Measurements from ENCODE around the gene FOS.
"Not testable (repeated sequence)": the region's sequence is repeated elsewhere in the genome, so short reads cannot be mapped to it uniquely, and the experiment has no call there.

The FOS gene

DNA sequence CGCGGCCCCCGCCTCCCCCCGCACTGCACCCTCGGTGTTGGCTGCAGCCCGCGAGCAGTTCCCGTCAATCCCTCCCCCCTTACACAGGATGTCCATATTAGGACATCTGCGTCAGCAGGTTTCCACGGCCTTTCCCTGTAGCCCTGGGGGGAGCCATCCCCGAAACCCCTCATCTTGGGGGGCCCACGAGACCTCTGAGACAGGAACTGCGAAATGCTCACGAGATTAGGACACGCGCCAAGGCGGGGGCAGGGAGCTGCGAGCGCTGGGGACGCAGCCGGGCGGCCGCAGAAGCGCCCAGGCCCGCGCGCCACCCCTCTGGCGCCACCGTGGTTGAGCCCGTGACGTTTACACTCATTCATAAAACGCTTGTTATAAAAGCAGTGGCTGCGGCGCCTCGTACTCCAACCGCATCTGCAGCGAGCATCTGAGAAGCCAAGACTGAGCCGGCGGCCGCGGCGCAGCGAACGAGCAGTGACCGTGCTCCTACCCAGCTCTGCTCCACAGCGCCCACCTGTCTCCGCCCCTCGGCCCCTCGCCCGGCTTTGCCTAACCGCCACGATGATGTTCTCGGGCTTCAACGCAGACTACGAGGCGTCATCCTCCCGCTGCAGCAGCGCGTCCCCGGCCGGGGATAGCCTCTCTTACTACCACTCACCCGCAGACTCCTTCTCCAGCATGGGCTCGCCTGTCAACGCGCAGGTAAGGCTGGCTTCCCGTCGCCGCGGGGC is at the start of gene FOS:
Gene FOS, plus strand, starts transcription at position 407 of the 731 bp plus-strand sequence. Its CDS starts 155 bp downstream, at position 562.
- peak; percentile 75 for DNase-seq (ENCODE audit: low read depth in 2 of 2)

DNA sequence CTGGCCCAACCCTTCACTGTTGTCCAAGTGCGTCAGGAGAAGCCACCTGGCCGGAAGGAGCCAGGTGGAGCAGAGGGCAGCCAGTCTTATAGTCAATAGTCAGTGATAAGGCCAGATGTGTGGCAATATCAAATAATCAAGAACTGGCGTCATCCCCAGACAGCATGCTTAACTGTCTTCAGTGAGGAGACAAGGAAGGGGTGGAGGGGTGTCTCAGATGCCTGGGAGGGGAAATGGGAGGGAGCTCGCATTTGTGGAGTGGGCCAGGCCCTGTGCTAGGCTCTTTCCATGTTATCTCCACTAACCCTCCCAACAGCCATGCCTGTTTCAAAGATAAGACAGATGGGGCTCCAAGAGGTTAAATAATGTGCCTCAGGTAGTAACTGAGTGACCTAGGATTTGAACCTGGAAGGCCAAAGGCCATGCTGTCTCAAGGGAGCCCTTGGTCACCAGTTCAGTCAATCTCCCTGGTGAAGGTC is 48.9 kb upstream of the FOS start:
- no peak for DNase-seq (ENCODE audit: low read depth in 2 of 2)

DNA sequence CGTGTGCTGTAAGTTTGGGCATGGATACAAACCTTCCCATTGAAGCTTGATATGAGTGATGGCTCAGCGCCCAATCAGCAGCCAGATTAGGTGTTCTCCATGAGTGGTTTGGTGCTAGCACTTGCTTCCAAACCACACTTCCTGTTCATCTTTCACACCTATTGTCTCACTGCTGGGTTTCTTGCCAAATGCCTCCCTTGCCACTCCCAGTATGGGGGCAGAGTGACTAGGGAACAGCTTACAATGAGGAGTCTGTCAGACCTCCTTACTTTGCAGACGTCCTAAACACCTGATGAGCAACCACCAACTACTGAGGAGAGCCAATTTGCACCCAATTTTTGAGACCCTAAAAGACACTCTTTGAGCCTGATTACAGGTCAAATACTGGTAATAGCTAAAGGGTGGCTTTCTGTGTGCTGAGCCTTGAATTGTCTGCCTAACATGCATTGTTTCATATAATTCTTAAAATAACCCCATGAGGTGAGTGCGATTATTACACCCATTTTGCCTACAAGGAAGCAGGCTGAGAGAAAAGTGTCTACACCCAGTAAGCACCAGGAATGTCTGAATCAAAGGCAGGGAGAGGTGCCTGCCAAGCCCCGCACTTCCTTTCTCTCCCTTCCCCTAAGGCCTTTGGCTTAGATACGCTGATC is 48.4 kb upstream of the FOS start:
- peak; percentile 7 to 10 for DNase-seq (ENCODE audit: low read depth in 2 of 2)

DNA sequence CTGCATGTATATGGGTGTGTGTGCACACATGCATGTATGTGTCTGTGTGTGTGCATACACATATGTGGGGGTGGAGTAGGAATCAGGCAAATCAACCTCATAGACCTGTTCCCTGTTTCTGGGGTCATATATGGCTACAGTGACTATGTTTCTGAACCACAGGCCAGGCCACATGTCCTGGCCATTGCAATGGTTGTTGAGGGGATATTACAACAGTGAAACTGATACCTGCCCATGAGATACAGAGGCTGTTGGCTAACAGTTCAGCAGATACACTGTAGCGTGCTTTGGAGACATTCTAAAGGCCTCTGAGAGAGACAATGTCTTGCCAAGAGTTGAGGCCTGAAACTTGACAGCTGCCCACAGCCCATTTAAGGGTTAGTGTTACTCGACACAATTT is 47.3 kb upstream of the FOS start:
- DNase-seq (ENCODE audit: low read depth in 2 of 2): no peak

DNA sequence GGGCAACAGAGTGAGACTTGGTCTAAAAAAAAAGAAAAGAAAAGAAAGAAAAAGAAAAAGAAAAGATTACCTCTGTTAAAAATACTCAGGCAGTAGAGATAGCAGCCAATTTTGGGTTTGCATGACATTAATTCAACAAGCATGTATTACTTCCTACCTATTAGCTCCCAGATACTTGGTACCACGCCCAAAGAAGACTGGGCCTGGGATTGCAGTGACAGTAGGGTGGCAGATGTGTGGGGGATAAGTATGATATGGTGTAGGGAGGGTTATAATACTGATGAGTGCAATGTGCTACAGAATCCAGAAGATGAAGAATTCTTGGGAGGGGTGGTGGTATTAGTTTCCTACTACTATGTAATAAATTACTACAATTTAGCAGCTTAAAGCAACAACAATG is 46.4 kb upstream of the FOS start:
- no peak for DNase-seq (ENCODE audit: low read depth in 2 of 2)

DNA sequence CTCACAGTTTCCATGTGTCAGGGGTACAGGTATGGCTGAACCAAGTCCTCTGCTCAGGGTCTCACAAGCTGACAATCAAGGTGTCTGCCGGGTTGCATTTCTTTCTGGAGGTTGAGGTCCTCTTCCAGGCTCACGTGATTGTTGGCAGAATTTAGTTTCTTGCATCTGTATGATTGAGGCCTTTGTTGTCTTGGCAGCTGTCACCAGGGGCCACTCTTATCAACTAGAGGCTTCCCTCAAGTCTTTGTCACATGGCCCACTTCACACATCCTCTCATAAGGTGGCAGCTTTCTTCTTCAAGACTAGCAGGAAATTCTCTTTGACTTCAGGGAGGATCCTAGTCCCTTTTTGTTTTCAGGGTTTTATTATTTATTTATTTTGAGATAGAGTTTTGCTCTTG is 46.0 kb upstream of the FOS start:
- no peak for DNase-seq (ENCODE audit: low read depth in 2 of 2)

DNA sequence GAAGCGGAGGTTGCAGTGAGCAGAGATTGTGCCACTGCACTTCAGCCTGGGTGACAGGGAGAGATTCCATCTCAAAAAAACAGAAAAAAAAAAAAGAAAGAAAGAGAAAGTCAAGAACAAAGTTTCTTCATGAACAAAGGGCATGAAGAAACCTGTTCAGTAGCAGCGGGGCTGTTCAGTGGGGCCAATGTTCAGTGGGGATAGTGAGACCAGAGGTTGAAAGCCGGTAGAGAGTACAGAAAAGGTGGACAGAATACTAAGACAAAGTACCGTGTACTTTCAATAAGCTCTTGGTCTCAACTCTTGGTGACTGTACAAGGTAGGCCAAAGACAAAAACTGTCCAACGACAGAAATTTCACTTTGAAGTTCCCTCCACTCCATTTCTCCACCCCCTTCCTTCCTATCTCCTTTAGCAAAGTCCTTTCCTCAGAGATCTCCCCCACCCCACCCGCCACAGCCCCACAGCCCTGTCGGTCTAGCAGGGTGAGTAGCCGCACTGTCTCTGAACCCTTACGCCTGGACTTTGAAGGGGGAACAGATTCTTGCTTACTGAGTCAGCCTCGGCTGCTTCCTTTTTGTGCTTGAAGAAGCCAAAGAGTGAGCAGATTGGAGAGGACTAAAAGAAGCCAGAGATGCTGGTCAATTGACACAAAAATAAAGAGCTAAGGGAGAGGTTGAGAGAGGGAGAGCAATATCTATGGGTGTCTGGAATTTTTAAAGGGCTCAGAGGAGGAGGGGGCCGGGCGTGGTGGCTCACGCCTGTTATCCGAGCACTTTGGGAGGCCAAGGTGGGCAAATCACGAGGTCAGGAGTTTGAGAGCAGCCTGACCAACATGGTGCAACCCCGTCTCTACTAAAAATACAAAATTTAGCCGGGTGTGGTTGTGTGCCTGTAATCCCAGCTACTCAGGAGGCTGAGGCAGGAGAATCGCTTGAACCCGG is 44.2 kb upstream of the FOS start:
- DNase-seq (ENCODE audit: low read depth in 2 of 2): no peak

DNA sequence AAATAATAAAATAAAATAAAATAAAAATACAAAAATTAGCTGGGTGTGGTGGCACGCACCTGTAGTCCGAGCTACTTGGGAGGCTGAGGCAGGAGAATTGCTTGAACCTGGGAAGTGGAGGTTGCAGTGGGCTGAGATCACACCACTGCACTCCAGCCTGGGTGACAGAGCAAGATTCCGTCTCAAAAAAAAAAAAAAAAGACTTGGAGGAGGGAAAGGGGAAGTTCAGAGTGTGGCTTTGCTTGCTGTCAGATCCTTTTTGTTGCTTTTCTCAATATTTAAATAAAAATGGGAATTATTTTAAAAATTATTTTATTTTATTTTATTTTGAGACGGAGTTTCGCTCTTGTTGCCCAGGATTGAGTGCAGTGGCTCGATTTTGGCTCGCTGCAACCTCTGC is 43.4 kb upstream of the FOS start:
- not testable (repeated sequence) for DNase-seq (ENCODE audit: low read depth in 2 of 2)

DNA sequence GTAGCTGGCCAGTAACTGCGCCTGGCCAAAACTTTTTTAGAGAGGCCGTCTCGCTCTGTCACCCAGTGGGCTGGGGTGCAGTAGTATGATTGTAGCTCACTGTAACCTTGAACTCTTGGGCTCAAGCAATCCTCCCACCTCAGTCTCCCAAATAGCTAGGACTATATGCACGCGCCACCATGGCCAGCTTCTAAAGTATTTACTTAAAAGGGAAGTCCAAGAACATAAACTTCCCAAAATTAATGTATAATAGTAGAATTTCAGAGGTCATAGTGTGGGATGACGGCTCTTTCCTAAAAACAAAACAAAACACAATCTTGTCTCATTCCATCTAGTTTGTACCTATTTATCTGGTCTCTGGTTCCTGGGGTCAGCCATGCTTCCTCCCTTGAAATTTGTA is 42.2 kb upstream of the FOS start:
- no peak for DNase-seq (ENCODE audit: low read depth in 2 of 2)

DNA sequence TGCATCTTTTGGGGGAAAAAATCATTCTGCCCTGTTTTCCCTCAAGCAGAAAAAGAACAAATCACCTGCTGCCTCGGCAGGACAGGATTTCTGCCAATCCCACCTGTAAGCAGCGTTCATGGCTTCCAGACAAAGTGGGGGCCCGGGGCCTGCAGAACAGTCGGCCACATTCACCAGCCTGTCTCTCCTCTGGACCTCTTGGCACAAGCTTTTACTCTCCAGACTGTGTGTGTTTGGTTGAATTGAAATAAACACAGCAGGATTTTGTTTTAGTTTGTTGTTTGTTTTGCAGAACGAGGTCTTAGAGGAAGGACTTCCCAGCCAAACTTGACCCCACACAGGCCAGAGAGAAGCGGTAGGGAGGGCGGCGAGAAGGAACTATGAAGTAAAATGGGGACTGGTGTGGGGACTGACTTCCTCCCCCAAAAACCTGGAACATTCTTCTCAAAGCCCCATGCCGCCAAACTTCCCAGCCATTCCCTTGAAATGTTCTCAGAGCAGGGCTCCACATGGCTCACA is 41.7 kb upstream of the FOS start:
- no peak for DNase-seq (ENCODE audit: low read depth in 2 of 2)

DNA sequence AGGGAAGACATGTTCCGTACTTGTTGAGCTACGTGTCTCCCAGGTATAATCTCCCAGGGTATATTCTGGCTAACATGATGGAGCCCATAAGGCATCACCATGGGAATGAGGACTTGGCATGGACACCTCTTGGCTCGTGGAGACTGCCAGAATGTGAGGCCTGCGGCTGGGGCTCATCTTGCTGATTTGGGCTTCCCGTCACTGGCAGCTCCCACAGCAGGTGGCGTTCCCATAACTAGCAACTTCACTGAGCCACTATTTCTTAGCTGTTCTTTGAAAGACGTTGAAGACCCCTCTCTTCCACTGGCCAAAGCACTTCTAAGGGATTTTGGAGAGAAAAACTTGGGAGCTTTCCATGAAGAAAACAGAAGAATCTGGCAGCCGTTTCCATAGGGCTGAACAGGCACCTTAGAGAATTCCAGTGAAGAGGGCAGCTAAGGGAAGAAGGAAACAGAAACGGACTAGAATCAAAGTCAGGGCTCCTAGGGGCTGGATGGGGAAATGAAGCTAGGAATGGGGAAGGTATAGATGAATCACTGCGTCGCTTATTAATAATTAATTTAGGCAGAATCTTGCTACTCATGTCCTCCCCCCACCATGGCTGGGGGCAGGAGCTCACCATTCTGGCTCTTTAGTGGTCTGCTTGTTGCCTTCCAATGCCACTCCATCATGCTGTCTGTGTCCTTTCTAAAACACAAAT is 39.7 kb upstream of the FOS start:
- DNase-seq (ENCODE audit: low read depth in 2 of 2): no peak

DNA sequence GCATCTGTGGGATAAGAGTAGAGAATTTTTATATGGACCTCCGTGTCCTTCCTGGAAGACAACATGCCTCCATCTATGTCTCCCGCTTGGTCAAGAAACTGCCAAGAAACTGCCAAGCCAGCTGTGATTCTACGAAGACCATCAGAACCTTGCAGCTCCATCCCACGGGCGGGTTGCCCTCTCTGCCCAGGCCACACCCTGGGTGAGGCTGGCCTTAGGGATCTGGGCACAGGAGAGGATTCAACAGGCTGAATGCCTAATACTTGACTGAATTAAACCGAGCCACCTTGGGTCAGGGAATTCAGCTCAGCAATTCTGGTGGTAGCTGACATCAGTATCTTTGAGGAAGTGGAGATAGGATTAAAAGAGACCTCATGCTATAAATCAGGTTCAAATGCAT is 37.8 kb upstream of the FOS start:
- DNase-seq (ENCODE audit: low read depth in 2 of 2): no peak

DNA sequence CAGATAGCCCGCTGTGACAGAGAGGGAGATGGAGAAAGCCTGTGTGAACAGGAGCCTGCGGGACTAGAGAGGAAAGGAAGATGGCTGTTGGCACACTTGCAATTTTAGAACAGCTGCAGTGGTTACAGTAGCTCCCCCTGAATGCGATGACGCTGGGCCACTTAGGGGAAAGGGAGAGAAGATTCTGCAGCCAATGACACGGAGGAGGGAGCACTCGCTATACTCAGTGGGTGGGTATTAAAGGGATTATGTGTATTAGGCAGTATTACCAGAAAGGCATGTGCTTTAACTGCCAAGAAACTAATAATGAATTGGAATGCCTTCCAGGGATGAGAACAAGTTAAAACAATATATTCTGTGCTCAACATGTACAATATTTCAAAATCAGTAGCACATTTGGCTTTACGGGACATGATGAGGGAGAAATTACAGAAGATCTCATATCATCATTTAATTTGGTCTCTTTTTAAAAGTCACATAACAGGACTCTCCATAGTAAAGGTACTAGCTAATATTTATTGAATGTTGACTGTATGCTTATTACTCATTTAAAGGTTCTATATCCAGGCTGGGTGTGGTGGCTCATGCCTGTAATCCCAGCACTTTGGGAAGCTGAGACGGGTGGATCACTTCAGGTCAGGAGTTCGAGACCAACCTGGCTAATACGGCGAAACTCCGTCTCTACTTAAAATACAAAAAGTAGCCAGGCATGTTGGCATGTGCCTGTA is 35.9 kb upstream of the FOS start:
- no peak for DNase-seq (ENCODE audit: low read depth in 2 of 2)

DNA sequence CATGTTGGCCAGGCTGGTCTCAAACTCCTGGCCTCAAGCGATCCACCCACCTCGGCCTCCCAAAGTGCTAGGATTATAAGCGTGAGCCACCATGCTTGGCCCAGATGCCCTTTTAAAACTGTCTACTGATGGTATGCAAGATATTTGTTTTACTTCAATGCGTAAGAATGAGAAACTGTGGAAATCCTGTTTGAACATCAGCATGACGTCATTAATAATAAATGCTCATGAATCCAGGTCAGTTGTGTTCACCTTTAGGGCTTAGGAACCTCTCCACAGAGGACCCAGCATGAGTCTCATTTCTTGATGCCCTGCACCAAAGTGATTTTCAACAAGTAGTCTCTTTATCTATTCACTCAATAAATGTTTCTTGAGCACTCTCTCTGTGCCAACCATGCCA is 34.5 kb upstream of the FOS start:
- DNase-seq (ENCODE audit: low read depth in 2 of 2): no peak

DNA sequence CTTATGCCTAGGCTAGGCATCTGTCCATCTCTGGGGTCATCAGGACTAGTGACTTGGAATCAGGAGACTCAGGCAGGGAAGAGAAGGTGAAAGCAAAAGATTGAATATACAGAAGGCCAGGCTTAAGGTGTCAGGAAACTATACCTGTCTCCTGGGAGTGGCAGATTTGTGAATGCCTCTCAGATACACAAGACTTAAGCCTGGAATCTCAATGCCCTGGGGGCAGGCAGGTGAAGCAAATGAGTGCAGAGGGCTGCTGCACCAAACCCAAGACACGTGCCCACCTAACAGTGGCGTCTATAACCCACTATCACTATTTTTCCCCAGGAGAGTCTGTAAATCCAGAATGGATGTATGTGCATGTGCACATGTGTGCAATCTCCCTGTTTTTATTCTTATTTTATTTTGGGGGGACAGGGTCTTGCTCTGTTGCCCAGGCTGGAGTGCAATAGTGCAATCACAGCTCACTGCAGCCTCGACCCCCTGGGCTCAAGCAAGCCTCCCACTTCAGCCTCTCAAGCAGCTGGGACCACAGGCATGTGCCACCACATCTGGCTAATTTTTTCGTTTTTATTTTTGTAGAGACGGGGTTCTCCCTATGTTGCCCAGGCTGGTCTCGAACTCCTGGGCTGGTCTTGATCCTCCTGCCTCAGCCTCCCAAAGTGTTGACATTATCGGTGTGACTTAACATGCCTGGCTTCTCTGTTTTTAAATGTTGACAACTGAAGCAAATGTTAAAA is 31.9 kb upstream of the FOS start:
- DNase-seq (ENCODE audit: low read depth in 2 of 2): no peak

DNA sequence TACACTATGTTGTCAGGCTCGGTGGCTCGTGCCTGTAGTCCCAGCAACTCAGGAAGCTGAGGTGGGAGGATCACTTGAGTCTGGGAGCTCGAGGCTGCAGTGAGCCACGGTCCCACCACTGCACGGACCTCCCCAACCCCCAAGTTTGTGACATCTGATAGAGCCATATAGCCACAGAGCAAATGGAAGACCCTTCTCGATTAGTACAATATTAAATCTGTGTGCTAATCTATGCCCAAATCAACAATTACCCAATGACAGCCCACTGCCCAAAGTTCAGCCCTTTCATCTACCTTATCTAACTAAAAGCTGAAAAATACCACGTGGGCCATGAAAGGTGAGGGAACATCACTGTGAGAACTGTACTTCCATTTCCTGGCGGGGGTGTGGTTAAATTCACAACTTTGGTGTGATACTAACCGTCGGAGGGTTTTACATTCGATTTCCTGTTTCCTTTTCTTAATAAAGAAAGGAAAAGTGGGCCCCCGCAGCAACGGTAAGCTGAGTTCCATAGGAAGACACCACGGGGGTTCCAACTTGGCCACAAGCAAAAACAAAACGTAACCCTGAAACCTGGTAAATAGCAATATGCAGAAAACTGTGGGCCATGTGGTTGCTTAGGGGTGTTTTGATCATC is 31.2 kb upstream of the FOS start:
- peak; percentile 33 to 70 for DNase-seq (ENCODE audit: low read depth in 2 of 2)

DNA sequence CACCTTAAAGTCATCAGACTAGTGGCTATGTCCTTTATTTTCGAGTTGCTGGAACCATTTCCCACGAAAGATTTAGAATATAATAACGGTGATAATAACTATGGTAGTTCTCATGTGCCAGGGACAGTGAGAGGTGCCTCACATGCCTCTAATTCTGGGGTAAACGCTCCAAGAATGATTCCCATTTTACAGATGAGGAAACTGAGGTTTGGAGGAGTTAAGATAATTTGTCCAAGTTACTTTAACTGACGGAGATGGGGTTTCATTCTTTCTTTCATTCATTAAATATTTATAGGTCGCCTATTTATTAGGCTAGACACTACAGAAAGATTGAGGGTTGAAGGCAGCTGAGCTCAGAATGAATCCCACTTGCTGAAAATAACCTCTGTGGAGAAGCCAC is 30.7 kb upstream of the FOS start:
- no peak for DNase-seq (ENCODE audit: low read depth in 2 of 2)

DNA sequence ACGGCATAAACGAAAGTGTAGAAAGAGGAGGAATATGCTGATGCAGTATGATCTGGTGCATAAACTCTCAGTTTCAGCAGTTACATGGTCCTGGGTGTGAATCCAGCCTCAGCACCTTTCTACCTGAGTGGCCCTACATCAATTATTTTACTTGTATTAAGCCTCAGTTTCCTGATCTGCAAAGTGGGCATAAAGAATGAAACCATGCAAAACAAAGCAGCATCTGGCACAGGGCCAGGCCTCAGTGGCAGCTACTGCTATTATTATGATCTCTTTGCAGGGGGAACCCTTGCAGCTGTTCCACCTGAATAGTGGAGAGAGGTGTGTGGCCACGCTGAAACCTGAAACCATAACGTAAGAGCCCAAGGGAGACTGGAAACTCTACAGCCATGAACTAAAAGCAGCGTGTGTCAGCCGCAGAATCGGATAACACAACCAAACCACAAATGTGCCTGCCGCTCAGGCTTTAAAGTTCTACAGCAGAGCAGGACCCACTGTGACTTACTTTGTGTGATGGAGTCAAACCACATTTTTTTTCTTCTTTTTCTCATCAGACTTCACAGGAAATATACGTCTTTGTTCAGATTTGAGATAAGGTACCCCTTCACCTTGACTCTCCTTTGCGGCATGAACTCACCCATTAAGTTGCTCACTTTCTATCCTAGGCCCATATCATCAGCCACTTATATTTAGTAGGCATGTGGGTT is 29.2 kb upstream of the FOS start:
- DNase-seq (ENCODE audit: low read depth in 2 of 2): peak; percentile 55 to 76

DNA sequence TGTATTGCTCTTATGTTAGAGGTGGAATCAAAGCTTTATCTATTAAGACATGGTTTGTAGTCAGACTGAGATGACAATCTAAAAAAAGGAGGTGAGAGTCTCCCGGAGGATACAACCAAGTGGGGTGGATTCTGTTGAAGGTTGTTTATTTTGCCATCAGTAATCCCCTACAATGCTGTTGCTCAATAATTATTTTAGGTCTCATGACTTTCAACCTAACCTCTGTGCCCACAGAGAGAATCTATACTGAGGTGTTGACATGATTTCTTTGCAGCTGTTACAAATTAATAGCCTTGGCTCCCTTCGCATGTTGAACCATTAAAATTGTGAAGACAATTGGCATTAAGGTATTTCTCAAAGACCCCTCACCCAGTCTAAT is 28.7 kb upstream of the FOS start:
- no peak for DNase-seq (ENCODE audit: low read depth in 2 of 2)

All from stimulated activated CD4-positive, alpha-beta T cell treated with anti-CD3 and anti-CD28 coated beads, Interleukin-12 subunit alpha, Interleukin-12 subunit beta, amount 100 ng/mL, for 24 hours (primary cell).